Keratinocyte (primary cell): ENCODE data around the gene ECE1. TPM values are rescaled to one million over a fixed set of nuclear protein-coding genes. Genes with fewer than 3 reads are reported as not detected.
"Not testable (repeated sequence)": the region's sequence is repeated elsewhere in the genome, so short reads cannot be mapped to it uniquely, and the experiment has no call there.

Source experiments
- DNase-seq: peaks from one replicate; pipeline ENCODE4 v3.0.0-alpha.2; 2011; ENCODE audit warnings: low read depth, missing footprints, low spot score
- FAIRE-seq: peaks from 2 replicates; lab custom pipeline; 2011; peaks lifted over from hg19 to GRCh38; lab: Jason Lieb, UNC
- H2AFZ ChIP-seq: 2 replicates; pipeline ENCODE4 v1.6.0; 2012; ENCODE audit warnings: low read length, control low read depth, inconsistent platforms; ENCODE audit not compliant: control insufficient read depth
- H3K27ac ChIP-seq: 2 replicates; pipeline ENCODE4 v1.5.1; 2011; ENCODE audit warnings: low read length; ENCODE audit not compliant: control insufficient read depth, insufficient read depth
- H3K27me3 ChIP-seq: 3 replicates; pipeline ENCODE4 v1.6.0; 2011; ENCODE audit warnings: low read length; ENCODE audit not compliant: control insufficient read depth, insufficient read depth; ENCODE audit errors: extremely low read depth
- H3K36me3 ChIP-seq, 2 experiments: 2 replicates in 1 of 2; 3 replicates in 1 of 2; pipeline ENCODE4 v1.5.1; 2011; ENCODE audit warnings: low read length in 2 of 2, mild to moderate bottlenecking in 1 of 2; ENCODE audit not compliant: control insufficient read depth in 2 of 2, insufficient read depth in 2 of 2; ENCODE audit errors: extremely low read depth in 1 of 2
- H3K4me1 ChIP-seq: 3 replicates; pipeline ENCODE4 v1.5.1; 2011; ENCODE audit warnings: low read length; ENCODE audit not compliant: control insufficient read depth, insufficient read depth; ENCODE audit errors: extremely low read depth
- H3K4me2 ChIP-seq: 3 replicates; pipeline ENCODE4 v1.6.0; 2011; ENCODE audit warnings: low read depth, low read length; ENCODE audit not compliant: control insufficient read depth, insufficient read depth; ENCODE audit errors: extremely low read depth
- H3K4me3 ChIP-seq, 3 experiments: fragments of 200-600 bp in 1 of 3; sonication (generic) in 1 of 3; 2 replicates in 2 of 3; 3 replicates in 1 of 3; pipeline ENCODE4 v1.5.1; 2011 to 2016; ENCODE audit warnings: low read length in 3 of 3, mild to moderate bottlenecking in 3 of 3, control low read depth in 2 of 3, inconsistent platforms in 1 of 3, low read depth in 1 of 3, mixed read lengths in 1 of 3, mixed run types in 1 of 3, moderate library complexity in 1 of 3; ENCODE audit not compliant: control insufficient read depth in 2 of 3, insufficient read depth in 2 of 3; ENCODE audit errors: extremely low read depth in 1 of 3
- H3K79me2 ChIP-seq: 2 replicates; pipeline ENCODE4 v1.6.0; 2012; ENCODE audit warnings: low read length; ENCODE audit not compliant: control insufficient read depth, insufficient read depth
- H3K9ac ChIP-seq: 3 replicates; pipeline ENCODE4 v1.6.0; 2011; ENCODE audit warnings: low read length; ENCODE audit not compliant: control insufficient read depth, insufficient read depth; ENCODE audit errors: extremely low read depth
- H3K9me1 ChIP-seq: 3 replicates; pipeline ENCODE4 v1.6.0; 2011; ENCODE audit warnings: low read length; ENCODE audit not compliant: control insufficient read depth, insufficient read depth; ENCODE audit errors: extremely low read depth
- H3K9me3 ChIP-seq: 2 replicates; pipeline ENCODE4 v1.5.1; 2012; ENCODE audit warnings: low read depth, low read length; ENCODE audit not compliant: control insufficient read depth
- H4K20me1 ChIP-seq: 3 replicates; pipeline ENCODE4 v1.6.0; 2011; ENCODE audit warnings: low read length; ENCODE audit not compliant: control insufficient read depth, insufficient read depth; ENCODE audit errors: extremely low read depth
- CTCF ChIP-seq, 3 experiments: IDR thresholded peaks in 1 of 3; conservative IDR thresholded peaks in 1 of 3; optimal IDR thresholded peaks in 1 of 3; 2 replicates in 2 of 3; 3 replicates in 1 of 3; pipeline versions ENCODE3 to v1.5.1; 2011; ENCODE audit warnings: low read length in 3 of 3, mild to moderate bottlenecking in 3 of 3, moderate library complexity in 2 of 3, control low read depth in 1 of 3, inconsistent platforms in 1 of 3; ENCODE audit not compliant: insufficient read depth in 2 of 3; ENCODE audit errors: extremely low read depth in 1 of 3
- EZH2 ChIP-seq: IDR thresholded peaks from one replicate; pipeline ENCODE4 v1.6.1; 2012; ENCODE audit warnings: inconsistent platforms, mild to moderate bottlenecking, low read length, moderate library complexity
- dilution Hi-C: fragments of 300-500 bp; cut with MboI; formaldehyde crosslinking; loops from one replicate; pipeline ENCODE4 v1.7.0; 2020; ENCODE audit warnings: low sequenced_read_pairs; ENCODE audit not compliant: extremely low pct_ligation_motif_present
- polyA plus RNA-seq, 5 experiments: library from polyadenylated mRNA; depleted of rRNA in 3 of 5; stranded (reverse) in 3 of 5; stranded (forward) in 1 of 5; unstranded in 1 of 5; fragments of >200 nt; gene quantifications; 1 replicate in 1 of 5; 2 replicates in 3 of 5; 3 replicates in 1 of 5; pipeline versions ENCODE4 v1.2.1 to v1.2.3, GENCODE V29; 2011 to 2012; ENCODE audit warnings: missing spikeins in 2 of 5, low read depth in 1 of 5, low replicate concordance in 1 of 5

The ECE1 gene
- polyA plus RNA-seq, 1 donor (not counting 4 experiments of a cell fraction or from before 2014, with no cell fraction given), result 59.1 TPM

GRCh38 chr1:21229246-21230000 lies 60.8 kb downstream of the ECE1 start:
- FAIRE-seq, result no peak
- Histone ChIP-seq H3K27me3 (no peaks in the 10 kb centered on the region), H3K4me1 (no peaks in the 10 kb centered on the region), H3K9me1 (no peaks in the 10 kb centered on the region), H3K79me2 (no peaks in the 10 kb centered on the region), H3K36me3 (peaks cover 7 to 23% of the 10 kb centered on the region in 2 experiments), H2AFZ (no peak overlapping the region), H3K4me2 (no peak overlapping the region), H3K27ac (no peak overlapping the region), H3K4me3 (no peak overlapping the region), H4K20me1 (no peaks in the 10 kb centered on the region), H3K9me3 (no peaks in the 10 kb centered on the region), H3K9ac (no peak overlapping the region)
- dilution Hi-C loops, result no loop called here
- TF ChIP-seq EZH2, result no peak
- no peak for TF ChIP-seq CTCF (optimal IDR thresholded peaks at IDR 0.05 in 1 of 3, IDR thresholded peaks at IDR 0.05 in 1 of 3, conservative IDR thresholded peaks at IDR 0.05 in 1 of 3; ENCODE audit: extremely low read depth in 1 of 3, insufficient read depth in 2 of 3, low read length in 3 of 3)
- DNase-seq, result no peak

GRCh38 chr1:21228224-21228623 lies 62.0 kb downstream of the ECE1 start:
- H3K79me2 ChIP-seq, H3K4me2 ChIP-seq, H3K27ac ChIP-seq, H4K20me1 ChIP-seq, H3K9ac ChIP-seq, H2AFZ ChIP-seq, H3K4me3 ChIP-seq, FAIRE-seq, H3K9me3 ChIP-seq, H3K9me1 ChIP-seq, H3K27me3 ChIP-seq, DNase-seq, H3K4me1 ChIP-seq, dilution Hi-C loops: not testable (repeated sequence)
- H3K36me3 ChIP-seq, result peaks cover 8 to 24% of the 10 kb centered on the region in 2 experiments
